K562 (cell line): Measurements from ENCODE around the gene GPATCH4. TPM values are rescaled to one million over a fixed set of nuclear protein-coding genes. Genes with fewer than 3 reads are reported as not detected.

Experiments used
- ATAC-seq: fragments of 200-7000 bp; cut with Tn5 transposase; 3 replicates; pipeline ENCODE4 v1.9.1; 2020; ENCODE audit warnings: moderate library complexity
- BruUV-seq: library from RNA; stranded (reverse); fragments of 400-500 nt; replicated peaks from 2 replicates; lab custom pipeline; 2021; lab: Mats Ljungman, UMichigan
- CTCF ChIA-PET: fragments of 300-600 bp; formaldehyde crosslinking; extraction: SDS; loops from one replicate; lab custom pipeline; 2021; ENCODE audit warnings: low intra/inter-chr PET ratio; lab: Yijun Ruan, JAX
- POLR2A ChIA-PET: fragments of 300-600, 350-650 bp; sonication (Branson Sonifier 250); formaldehyde crosslinking; extraction: SDS; loops from one replicate; lab custom pipeline; 2021; ENCODE audit warnings: antibody characterized with exemption, inconsistent platforms; lab: Yijun Ruan, JAX
- DNase-seq, 4 experiments: peaks; one replicate each; pipeline versions ENCODE4 v3.0.0 to v3.0.0-alpha.2; 2011 to 2018; ENCODE audit warnings: low spot score in 3 of 4, mixed read lengths in 3 of 4; ENCODE audit errors: extremely low read depth in 1 of 4
- FAIRE-seq: peaks from 2 replicates; lab custom pipeline; 2011; peaks lifted over from hg19 to GRCh38; lab: Jason Lieb, UNC
- H2AFZ ChIP-seq: 2 replicates; pipeline ENCODE4 v1.6.0; 2011; ENCODE audit warnings: low read depth, low read length, control low read depth, inconsistent platforms
- H3K27ac ChIP-seq: fragments of 200-600 bp; 3 replicates; pipeline ENCODE4 v1.8.0; 2011; ENCODE audit warnings: low read depth, mild to moderate bottlenecking, control low read depth, inconsistent platforms, low read length, moderate library complexity, mixed read lengths; ENCODE audit errors: extremely low read depth
- H3K27me3 ChIP-seq, 2 experiments: fragments of 300-600 bp in 1 of 2; 2 replicates in 1 of 2; 3 replicates in 1 of 2; pipeline versions ENCODE4 v1.6.0 to v1.8.0; 2011; ENCODE audit warnings: inconsistent platforms in 2 of 2, low read length in 2 of 2, mild to moderate bottlenecking in 1 of 2, mixed read lengths in 1 of 2, moderate library complexity in 1 of 2; ENCODE audit not compliant: control insufficient read depth in 2 of 2, insufficient read depth in 2 of 2
- H3K36me3 ChIP-seq: fragments of 300-600 bp; 3 replicates; pipeline ENCODE4 v1.8.0; 2011; ENCODE audit warnings: mild to moderate bottlenecking, low read length, inconsistent platforms; ENCODE audit not compliant: control insufficient read depth, insufficient read depth
- H3K4me1 ChIP-seq, 2 experiments: fragments of 200-600 bp in 1 of 2; replicated peaks in 1 of 2; 2 replicates in 1 of 2; 3 replicates in 1 of 2; pipeline versions ENCODE4 v1.5.1 to v1.8.0; 2011; ENCODE audit warnings: inconsistent platforms in 2 of 2, low read length in 2 of 2, mild to moderate bottlenecking in 1 of 2, mixed read lengths in 1 of 2, moderate library complexity in 1 of 2; ENCODE audit not compliant: control insufficient read depth in 2 of 2, insufficient read depth in 2 of 2
- H3K4me2 ChIP-seq: 2 replicates; pipeline ENCODE4 v1.6.1; 2011; ENCODE audit warnings: low read length, control low read depth, inconsistent platforms, mixed read lengths; ENCODE audit not compliant: insufficient read depth
- H3K4me3 ChIP-seq: fragments of 200-600 bp; sonication (generic), shearing (Covaris generic); 2 replicates; pipeline ENCODE4 v1.5.1; 2016; ENCODE audit warnings: control low read depth, inconsistent platforms
- H3K79me2 ChIP-seq: fragments of 200-600 bp; 3 replicates; pipeline ENCODE4 v1.8.0; 2011; ENCODE audit warnings: low read length, inconsistent platforms; ENCODE audit not compliant: control insufficient read depth, insufficient read depth
- H3K9ac ChIP-seq, 2 experiments: 2 replicates each; pipeline versions ENCODE4 v1.6.0 to v1.6.1; 2011; ENCODE audit warnings: low read depth in 2 of 2, low read length in 2 of 2, control low read depth in 1 of 2, inconsistent platforms in 1 of 2, mild to moderate bottlenecking in 1 of 2, mixed read lengths in 1 of 2; ENCODE audit not compliant: insufficient read depth in 1 of 2
- H3K9me1 ChIP-seq: one replicate; pipeline ENCODE4 v1.6.0; 2011; ENCODE audit warnings: inconsistent platforms, mild to moderate bottlenecking, low read length, moderate library complexity; ENCODE audit not compliant: control insufficient read depth, insufficient read depth
- H3K9me3 ChIP-seq: replicated peaks from 2 replicates; pipeline ENCODE4 v1.5.1; 2011; ENCODE audit warnings: low read depth, low read length, inconsistent platforms; ENCODE audit not compliant: control insufficient read depth, insufficient read depth
- H4K20me1 ChIP-seq: replicated peaks from 2 replicates; pipeline ENCODE4 v1.6.1; 2011; ENCODE audit warnings: low read length, inconsistent platforms, mixed read lengths; ENCODE audit not compliant: control insufficient read depth, insufficient read depth
- KHSRP ChIP-seq: fragments of 450-650 bp; IDR thresholded peaks from 2 replicates; pipeline ENCODE4 v1.6.1; 2017
- SFPQ ChIP-seq: fragments of 200-400 bp; formaldehyde crosslinking; IDR thresholded peaks from 2 replicates; pipeline ENCODE4 v1.6.1; 2017; ENCODE audit warnings: mild to moderate bottlenecking, low read depth, low read length, moderate library complexity
- WGBS: fragments of 100-300 bp; shearing (Covaris generic); methylation state at CpG from one replicate; pipeline ENCODE4 v1.1.6; 2016; ENCODE audit warnings: low coverage, mixed read lengths; ENCODE audit not compliant: insufficient coverage; ENCODE audit errors: missing lambda C conversion rate; 5-methylcytosine and 5-hydroxymethylcytosine counted together
- in situ Hi-C: fragments of 300-500 bp; cut with MboI; formaldehyde crosslinking; loops from 4 replicates; pipeline ENCODE4 v1.15.0; 2018; ENCODE audit warnings: inconsistent platforms, mixed read lengths
- intact Hi-C: fragments of 100-400 bp; cut with micrococcal nuclease; formaldehyde crosslinking; loops from 2 replicates; pipeline ENCODE4 v1.14.2; 2022
- polyA plus RNA-seq, 8 experiments: library from polyadenylated mRNA; depleted of rRNA in 4 of 8; stranded (reverse) in 5 of 8; unstranded in 3 of 8; fragments of >200 nt; fragmentation: Nextera tagmentation in 2 of 8; fragmentation: Illumina TruSeq in 1 of 8; extraction: Ambion mirVana in 2 of 8; extraction: Trizol in 1 of 8; gene quantifications; 2 replicates each; pipeline versions ENCODE4 v1.2.1 to v1.2.3, GENCODE V29; 2011 to 2014; ENCODE audit warnings: inconsistent platforms in 1 of 8, missing spikeins in 1 of 8
- total RNA-seq, 7 experiments: library from RNA; depleted of rRNA in 6 of 7; stranded (reverse); fragments of >200 nt in 6 of 7; fragmentation: Illumina TruSeq in 2 of 7; extraction: Trizol in 2 of 7; gene quantifications; 2 replicates each; pipeline versions ENCODE4 v1.2.1 to v1.2.3, GENCODE V29; 2011 to 2021; ENCODE audit warnings: low replicate concordance in 1 of 7

GPATCH4 gene
- total and polyA plus RNA-seq, 9 of the 15 experiments (the other 6 are each of a cell fraction or from before 2014, with no cell fraction given), result 43.7 to 105 (median 76.5) TPM

GRCh38 chr1:156577550-156577949, 23.7 kb downstream of the GPATCH4 start (continued):
- no peak for TF ChIP-seq SFPQ

GRCh38 chr1:156574039-156574633, 27.1 kb downstream of the GPATCH4 start:
- ChIA-PET POLR2A (interaction anchor here (0.6 to 0.9 kb wide), 2 partner anchors 25 to 28 kb away, joined by 3 read pairs; no protein-coding TSS in a partner anchor), CTCF (no interaction called here)
- Histone ChIP-seq H3K27me3 (no peaks in the 10 kb centered on the region), H4K20me1 (no peaks in the 10 kb centered on the region), H3K9ac (no peak overlapping the region; a peak in 1 of 4 replicates), H3K36me3 (no peaks in the 10 kb centered on the region), H3K27ac (no peak overlapping the region), H3K4me1 (peaks cover 11 to 19% of the 10 kb centered on the region in 2 experiments), H3K9me3 (no peaks in the 10 kb centered on the region), H3K9me1 (peaks cover 8% of the 10 kb centered on the region), H2AFZ (peak overlapping the region; percentile 60), H3K4me2 (peak overlapping the region; percentile 26; the same call in 1 of the 2 replicates), H3K79me2 (peaks cover 22% of the 10 kb centered on the region; the same call in 2 of the 3 replicates), H3K4me3 (no peak overlapping the region)
- in situ Hi-C loops, result no loop called here
- TF ChIP-seq KHSRP, result no peak
- ATAC-seq, result no peak
- DNase-seq, result no peak
- no peak for FAIRE-seq
- intact Hi-C loops, result no loop called here
- WGBS, result 27% methylated on average over 2 of the region's 2 CpGs
- BruUV-seq, result no TSS peak
